Measurements from ENCODE around the gene PRKCQ. TPM values are rescaled to one million over a fixed set of nuclear protein-coding genes. Genes with fewer than 3 reads are reported as not detected.
A peak's percentile ranks its signal among the peaks of the same experiment; 100 is the strongest.
"Not testable (repeated sequence)": the region's sequence is repeated elsewhere in the genome, so short reads cannot be mapped to it uniquely, and the experiment has no call there.

PRKCQ gene
- total RNA-seq, 1 donor from 2014 or later: 24.0 TPM

GRCh38 chr10:6457376-6457775, 122.7 kb downstream of the PRKCQ start:
- no peaks in the 10 kb centered on the region for H3K4me1 Mint-ChIP-seq (ENCODE audit: unreplicated experiment)
- peaks cover 4% of the 10 kb centered on the region for H3K27me3 Mint-ChIP-seq (ENCODE audit: unreplicated experiment)
- H3K4me3 Mint-ChIP-seq (ENCODE audit: unreplicated experiment): peak overlapping the region; percentile 27
- no peak for DNase-seq (ENCODE audit: low spot score)
- no peaks in the 10 kb centered on the region for H3K9me3 Mint-ChIP-seq (ENCODE audit: unreplicated experiment)
- no peak overlapping the region for H3K27ac Mint-ChIP-seq (ENCODE audit: unreplicated experiment)
- H3K36me3 Mint-ChIP-seq (ENCODE audit: low read depth, unreplicated experiment): peaks cover 78% of the 10 kb centered on the region
- no peak for TF ChIP-seq CTCF (IDR thresholded peaks at IDR 0.05; ENCODE audit: unreplicated experiment)

- H3K36me3 Mint-ChIP-seq (ENCODE audit: low read depth, unreplicated experiment): peaks cover 69% of the 10 kb centered on the region
- no peak for TF ChIP-seq CTCF (IDR thresholded peaks at IDR 0.05; ENCODE audit: unreplicated experiment)
These were observed 124.0 kb downstream of the PRKCQ start for GRCh38 chr10:6456067-6456466.

GRCh38 chr10:6455592-6455991, 124.5 kb downstream of the PRKCQ start:
- Mint-ChIP-seq H3K4me3 (ENCODE audit: unreplicated experiment) (peak overlapping the region; percentile 5), H3K27ac (ENCODE audit: unreplicated experiment) (no peak overlapping the region), H3K4me1 (ENCODE audit: unreplicated experiment) (no peaks in the 10 kb centered on the region), H3K27me3 (ENCODE audit: unreplicated experiment) (peaks cover 2% of the 10 kb centered on the region), H3K9me3 (ENCODE audit: unreplicated experiment) (no peaks in the 10 kb centered on the region), H3K36me3 (ENCODE audit: low read depth, unreplicated experiment) (peaks cover 64% of the 10 kb centered on the region)
- DNase-seq (ENCODE audit: low spot score): no peak
- no peak for TF ChIP-seq CTCF (IDR thresholded peaks at IDR 0.05; ENCODE audit: unreplicated experiment)

More at GRCh38 chr10:6456067-6456466, 124.0 kb downstream of the PRKCQ start:
- peak overlapping the region; percentile 25 for H3K4me3 Mint-ChIP-seq (ENCODE audit: unreplicated experiment)
- DNase-seq (ENCODE audit: low spot score): no peak
- no peak overlapping the region for H3K27ac Mint-ChIP-seq (ENCODE audit: unreplicated experiment)
- H3K9me3 Mint-ChIP-seq (ENCODE audit: unreplicated experiment): no peaks in the 10 kb centered on the region
- H3K4me1 Mint-ChIP-seq (ENCODE audit: unreplicated experiment): no peaks in the 10 kb centered on the region
- H3K27me3 Mint-ChIP-seq (ENCODE audit: unreplicated experiment): peaks cover 4% of the 10 kb centered on the region

- Mint-ChIP-seq H3K27ac (ENCODE audit: unreplicated experiment) (no peak overlapping the region), H3K4me3 (ENCODE audit: unreplicated experiment) (no peak overlapping the region), H3K4me1 (ENCODE audit: unreplicated experiment) (no peaks in the 10 kb centered on the region), H3K9me3 (ENCODE audit: unreplicated experiment) (no peaks in the 10 kb centered on the region), H3K27me3 (ENCODE audit: unreplicated experiment) (peaks cover 2% of the 10 kb centered on the region), H3K36me3 (ENCODE audit: low read depth, unreplicated experiment) (peaks cover 13% of the 10 kb centered on the region)
- TF ChIP-seq CTCF (IDR thresholded peaks at IDR 0.05; ENCODE audit: unreplicated experiment): no peak
- no peak for DNase-seq (ENCODE audit: low spot score)
These were observed 133.4 kb downstream of the PRKCQ start for GRCh38 chr10:6446711-6447110.

- peak; percentile 49 for DNase-seq (ENCODE audit: low spot score)
- Mint-ChIP-seq H3K4me1 (ENCODE audit: unreplicated experiment) (no peaks in the 10 kb centered on the region), H3K27ac (ENCODE audit: unreplicated experiment) (no peak overlapping the region), H3K27me3 (ENCODE audit: unreplicated experiment) (peaks cover 2% of the 10 kb centered on the region), H3K4me3 (ENCODE audit: unreplicated experiment) (no peak overlapping the region), H3K36me3 (ENCODE audit: low read depth, unreplicated experiment) (peaks cover 17% of the 10 kb centered on the region), H3K9me3 (ENCODE audit: unreplicated experiment) (no peaks in the 10 kb centered on the region)
- TF ChIP-seq CTCF (IDR thresholded peaks at IDR 0.05; ENCODE audit: unreplicated experiment): peak; percentile 50
These were observed 134.3 kb downstream of the PRKCQ start for GRCh38 chr10:6445671-6446316.

- H3K9me3 Mint-ChIP-seq (ENCODE audit: unreplicated experiment); H3K4me1 Mint-ChIP-seq (ENCODE audit: unreplicated experiment); H3K4me3 Mint-ChIP-seq (ENCODE audit: unreplicated experiment); H3K27ac Mint-ChIP-seq (ENCODE audit: unreplicated experiment); DNase-seq (ENCODE audit: low spot score); H3K27me3 Mint-ChIP-seq (ENCODE audit: unreplicated experiment): not testable (repeated sequence)
- peaks cover 13% of the 10 kb centered on the region for H3K36me3 Mint-ChIP-seq (ENCODE audit: low read depth, unreplicated experiment)
These were observed 140.2 kb downstream of the PRKCQ start for GRCh38 chr10:6439875-6440274.

All from endothelial cell (in vitro differentiated cells).